IMR-90 (cell line): ENCODE results near the gene CYP26A1. TPM values are rescaled to one million over a fixed set of nuclear protein-coding genes. Genes with fewer than 3 reads are reported as not detected.

Source experiments
- ATAC-seq: fragments of 200-7000 bp; cut with Tn5 transposase; 2 replicates; pipeline ENCODE4 v1.9.1; 2020; ENCODE audit warnings: low read depth, mild to moderate bottlenecking, moderate library complexity
- BruUV-seq: library from RNA; stranded (reverse); fragments of 400-500 nt; replicated peaks from 2 replicates; lab custom pipeline; 2021; lab: Mats Ljungman, UMichigan
- CTCF ChIA-PET: fragments of 300-600 bp; formaldehyde crosslinking; extraction: SDS; loops from one replicate; lab custom pipeline; 2021; ENCODE audit warnings: antibody characterized with exemption; lab: Yijun Ruan, JAX
- POLR2A ChIA-PET: fragments of 300-600 bp; sonication (Branson Sonifier 250); formaldehyde crosslinking; loops from one replicate; lab custom pipeline; 2022; ENCODE audit warnings: antibody characterized with exemption; ENCODE audit not compliant: unreplicated experiment; lab: Charles Lee
- DNase-seq: peaks from one replicate; pipeline ENCODE4 v3.0.0; 2013
- H2AFZ ChIP-seq: replicated peaks from 2 replicates; pipeline ENCODE3; 2013; ENCODE audit warnings: low read length, mild to moderate bottlenecking; ENCODE audit not compliant: poor library complexity
- H2AK5ac ChIP-seq: 2 replicates; pipeline ENCODE4 v1.6.1; 2013; ENCODE audit warnings: low read depth, low read length, inconsistent platforms
- H2AK9ac ChIP-seq: replicated peaks from 2 replicates; pipeline ENCODE3; 2013; ENCODE audit warnings: mild to moderate bottlenecking, low read depth, low read length, moderate library complexity; ENCODE audit not compliant: poor library complexity
- H2BK120ac ChIP-seq: 2 replicates; pipeline ENCODE4 v1.6.1; 2013; ENCODE audit warnings: low read depth, low read length, inconsistent platforms
- H2BK15ac ChIP-seq: 3 replicates; pipeline ENCODE4 v1.6.1; 2013; ENCODE audit warnings: low read depth, low read length, inconsistent platforms
- H2BK20ac ChIP-seq: 2 replicates; pipeline ENCODE4 v1.6.1; 2013; ENCODE audit warnings: low read depth, mild to moderate bottlenecking, inconsistent platforms, low read length, moderate library complexity
- H2BK5ac ChIP-seq: 2 replicates; pipeline ENCODE4 v1.6.1; 2013; ENCODE audit warnings: mild to moderate bottlenecking, low read depth, low read length, inconsistent platforms; ENCODE audit not compliant: poor library complexity, severe bottlenecking
- H3K14ac ChIP-seq: replicated peaks from 2 replicates; pipeline ENCODE4 v1.6.1; 2013; ENCODE audit warnings: low read depth, low read length, inconsistent platforms
- H3K18ac ChIP-seq: 2 replicates; pipeline ENCODE4 v1.6.1; 2013; ENCODE audit warnings: low read depth, low read length, control low read depth
- H3K23ac ChIP-seq: 2 replicates; pipeline ENCODE4 v1.6.1; 2013; ENCODE audit warnings: low read depth, low read length, inconsistent platforms
- H3K27ac ChIP-seq: 2 replicates; pipeline ENCODE4 v1.5.1; 2013; ENCODE audit warnings: mild to moderate bottlenecking, control low read depth, low read length; ENCODE audit not compliant: insufficient read depth
- H3K27me3 ChIP-seq: 2 replicates; pipeline ENCODE4 v1.6.1; 2013; ENCODE audit warnings: low read length; ENCODE audit not compliant: control insufficient read depth, insufficient read depth
- H3K36me3 ChIP-seq: 2 replicates; pipeline ENCODE4 v1.6.1; 2013; ENCODE audit warnings: low read length, mixed read lengths; ENCODE audit not compliant: control insufficient read depth, insufficient read depth
- H3K4ac ChIP-seq: 2 replicates; pipeline ENCODE4 v1.6.1; 2013; ENCODE audit warnings: low read depth, low read length, inconsistent platforms
- H3K4me1 ChIP-seq: 2 replicates; pipeline ENCODE4 v1.6.1; 2013; ENCODE audit warnings: low read length, mixed read lengths; ENCODE audit not compliant: control insufficient read depth, insufficient read depth
- H3K4me2 ChIP-seq: 2 replicates; pipeline ENCODE4 v1.6.1; 2013; ENCODE audit warnings: low read depth, mild to moderate bottlenecking, control low read depth, low read length, moderate library complexity
- H3K4me3 ChIP-seq: 2 replicates; pipeline ENCODE4 v1.5.1; 2013; ENCODE audit warnings: low read depth, mild to moderate bottlenecking, control low read depth, low read length, moderate library complexity; ENCODE audit not compliant: insufficient read depth
- H3K56ac ChIP-seq: 2 replicates; pipeline ENCODE4 v1.6.1; 2013; ENCODE audit warnings: low read length, inconsistent platforms; ENCODE audit not compliant: insufficient read depth; ENCODE audit errors: extremely low read depth
- H3K79me1 ChIP-seq, 2 experiments: 2 replicates each; pipeline ENCODE4 v1.6.1; 2013; ENCODE audit warnings: low read length in 2 of 2, inconsistent platforms in 1 of 2, low read depth in 1 of 2
- H3K9ac ChIP-seq: 2 replicates; pipeline ENCODE4 v1.6.1; 2013; ENCODE audit warnings: low read depth, low read length, control low read depth
- H3K9me1 ChIP-seq: 2 replicates; pipeline ENCODE4 v1.6.1; 2013; ENCODE audit warnings: low read length, inconsistent platforms; ENCODE audit not compliant: insufficient read depth
- H3K9me3 ChIP-seq: 2 replicates; pipeline ENCODE4 v1.6.1; 2013; ENCODE audit warnings: low read length; ENCODE audit not compliant: control insufficient read depth, insufficient read depth
- H4K20me1 ChIP-seq: 2 replicates; pipeline ENCODE4 v1.6.1; 2013; ENCODE audit warnings: low read length, inconsistent platforms; ENCODE audit not compliant: insufficient read depth
- H4K5ac ChIP-seq: 2 replicates; pipeline ENCODE4 v1.6.1; 2013; ENCODE audit warnings: mild to moderate bottlenecking, low read depth, low read length, control low read depth
- H4K8ac ChIP-seq, 2 experiments: 2 replicates each; pipeline ENCODE4 v1.6.1; 2013; ENCODE audit warnings: low read depth in 2 of 2, low read length in 2 of 2, control low read depth in 1 of 2, inconsistent platforms in 1 of 2
- H4K91ac ChIP-seq: 2 replicates; pipeline ENCODE4 v1.6.1; 2013; ENCODE audit warnings: low read depth, low read length, inconsistent platforms; ENCODE audit not compliant: insufficient read depth
- CEBPB ChIP-seq: IDR thresholded peaks from 2 replicates; pipeline ENCODE4 v1.6.1; 2012; ENCODE audit warnings: low read depth, low read length, improper control_type of control experiment
- MAFK ChIP-seq: IDR thresholded peaks from 2 replicates; pipeline ENCODE4 v1.6.1; 2012; ENCODE audit warnings: low read depth, low read length, improper control_type of control experiment
- SMC3 ChIP-seq: fragments of 150-350 bp; IDR thresholded peaks from 2 replicates; pipeline ENCODE4 v1.6.1; 2016; ENCODE audit warnings: low read depth, mild to moderate bottlenecking, antibody characterized with exemption, low read length, moderate library complexity
- WGBS, 2 experiments: methylation state at CpG; one replicate each; pipeline versions ENCODE4 v1.1.5 to v1.1.7; 2013; ENCODE audit warnings: missing lambda C conversion rate in 2 of 2; ENCODE audit not compliant: insufficient read length in 1 of 2; ENCODE audit errors: extremely low coverage in 2 of 2; 5-methylcytosine and 5-hydroxymethylcytosine counted together
- dilution Hi-C: fragments of 300-500 bp; cut with HindIII; formaldehyde crosslinking; loops from one replicate; pipeline ENCODE4 v1.14.3; 2018; ENCODE audit warnings: low sequenced_read_pairs; ENCODE audit not compliant: unreplicated experiment
- in situ Hi-C: fragments of 300-500 bp; cut with MboI; formaldehyde crosslinking; loops from 3 replicates; pipeline ENCODE4 v1.14.3; 2019; ENCODE audit warnings: low sequenced_read_pairs, inconsistent platforms, mixed read lengths
- intact Hi-C: fragments of 100-400 bp; cut with micrococcal nuclease; formaldehyde crosslinking; loops from 2 replicates; pipeline ENCODE4 v1.10.0; 2022
- polyA plus RNA-seq, 3 experiments: library from polyadenylated mRNA; depleted of rRNA; stranded (reverse); fragments of >200 nt; gene quantifications; 2 replicates each; pipeline ENCODE4 v1.2.3, GENCODE V29; 2012; ENCODE audit warnings: low replicate concordance in 1 of 3
- total RNA-seq: library from RNA; depleted of rRNA; stranded (reverse); fragments of >200 nt; gene quantifications from 2 replicates; pipeline ENCODE4 v1.2.3, GENCODE V29; 2012

CYP26A1 gene
- total and polyA plus RNA-seq, 2 of the 4 experiments (the other 2 are of a cell fraction), result 0.15 TPM; not detected in 1

GRCh38 chr10:93039110-93039509 is 34.6 kb upstream of the CYP26A1 start:
- Histone ChIP-seq H2AK9ac (no peak overlapping the region), H2AK5ac (no peak overlapping the region), H3K36me3 (no peaks in the 10 kb centered on the region), H3K4ac (no peak overlapping the region), H3K9me1 (no peaks in the 10 kb centered on the region), H3K4me1 (no peaks in the 10 kb centered on the region; the same call in 1 of the 2 replicates), H4K5ac (no peak overlapping the region), H3K79me1 (no peaks in the 10 kb centered on the region), H2BK15ac (no peak overlapping the region), H2BK120ac (no peak overlapping the region), H3K23ac (no peak overlapping the region), H2AFZ (no peak overlapping the region), H3K4me2 (no peak overlapping the region), H3K27ac (no peak overlapping the region; the same call in 1 of the 2 replicates), H3K14ac (no peak overlapping the region), H3K9ac (no peak overlapping the region), H4K20me1 (no peaks in the 10 kb centered on the region), H3K27me3 (no peaks in the 10 kb centered on the region), H4K91ac (no peak overlapping the region), H4K8ac (no peak overlapping the region), H2BK5ac (no peak overlapping the region), H3K18ac (no peak overlapping the region), H2BK20ac (no peak overlapping the region), H3K9me3 (no peaks in the 10 kb centered on the region), H3K56ac (no peak overlapping the region), H3K4me3 (no peak overlapping the region)
- POLR2A ChIA-PET, result no interaction called here
- dilution Hi-C loops, result no loop called here
- in situ Hi-C loops, result no loop called here
- BruUV-seq, result no TSS peak
- no peak for TF ChIP-seq MAFK
- TF ChIP-seq SMC3, result no peak
- no peak for TF ChIP-seq CEBPB
- DNase-seq (no peak), ATAC-seq (peak; percentile 40; the same call in 1 of the 2 replicates)
- intact Hi-C loops, result loop anchor here (1.0 kb wide), 3 partner anchors 33 to 154 kb away; no protein-coding TSS in a partner anchor
- CTCF ChIA-PET, result interaction anchor here (1.0 kb wide), 1 partner anchor 34 kb away, joined by 3 read pairs; no protein-coding TSS in a partner anchor
- no CpG with 5 or more reads among the region's 1 CpG for WGBS, 2 experiments
